Nephron progenitor cell (in vitro differentiated cells): ENCODE measurements around the gene ACER3.

Experiments
- DNase-seq: peaks from one replicate; pipeline ENCODE4 v3.0.0; 2021
- H3K27ac Mint-ChIP-seq: 2 replicates; pipeline ENCODE4 v1.8.0; 2021; ENCODE audit warnings: mild to moderate bottlenecking, moderate library complexity, mixed read lengths
- H3K27me3 Mint-ChIP-seq: 2 replicates; pipeline ENCODE4 v1.8.0; 2021; ENCODE audit warnings: mild to moderate bottlenecking, low read depth, mixed read lengths; ENCODE audit not compliant: poor library complexity
- H3K36me3 Mint-ChIP-seq: 2 replicates; pipeline ENCODE4 v1.8.0; 2021; ENCODE audit warnings: low read depth, mixed read lengths
- H3K4me1 Mint-ChIP-seq: 2 replicates; pipeline ENCODE4 v1.8.0; 2021; ENCODE audit warnings: mixed read lengths
- H3K4me3 Mint-ChIP-seq: 2 replicates; pipeline ENCODE4 v1.8.0; 2021; ENCODE audit warnings: mild to moderate bottlenecking, moderate library complexity, mixed read lengths
- H3K9me3 Mint-ChIP-seq: 2 replicates; pipeline ENCODE4 v1.8.0; 2021; ENCODE audit warnings: mild to moderate bottlenecking, moderate library complexity, mixed read lengths
- CTCF ChIP-seq: fragments of 200-600 bp; sonication (generic); IDR thresholded peaks from 2 replicates; pipeline ENCODE4 v1.5.0; 2021; ENCODE audit warnings: antibody characterized with exemption

ACER3 gene

GRCh38 chr11:77074626-77075221, 214.0 kb downstream of the ACER3 start:
- Mint-ChIP-seq H3K9me3 (peaks cover 20% of the 10 kb centered on the region), H3K36me3 (peaks cover 20% of the 10 kb centered on the region), H3K4me3 (no peak overlapping the region), H3K27me3 (peaks cover 2% of the 10 kb centered on the region), H3K27ac (no peak overlapping the region), H3K4me1 (peaks cover 34% of the 10 kb centered on the region)
- TF ChIP-seq CTCF = no peak
- no peak for DNase-seq

- TF ChIP-seq CTCF = no peak
- H3K27me3 Mint-ChIP-seq = peaks cover 2% of the 10 kb centered on the region
- H3K4me1 Mint-ChIP-seq = peaks cover 33% of the 10 kb centered on the region
- no peak overlapping the region for H3K27ac Mint-ChIP-seq
- H3K36me3 Mint-ChIP-seq = peaks cover 21% of the 10 kb centered on the region
- no peak for DNase-seq
- peaks cover 27% of the 10 kb centered on the region for H3K9me3 Mint-ChIP-seq
- no peak overlapping the region for H3K4me3 Mint-ChIP-seq
Observed at GRCh38 chr11:77075425-77075905, 214.7 kb downstream of the ACER3 start.
